SKM-1 (cell line): ENCODE data around the gene DOCK1.
"Not testable (repeated sequence)": the region's sequence is repeated elsewhere in the genome, so short reads cannot be mapped to it uniquely, and the experiment has no call there.

Source experiments
- DNase-seq: peaks from one replicate; lab custom pipeline; 2025; ENCODE audit not compliant: unreplicated experiment; lab: John Stamatoyannopoulos, UW

The DOCK1 gene

DNA sequence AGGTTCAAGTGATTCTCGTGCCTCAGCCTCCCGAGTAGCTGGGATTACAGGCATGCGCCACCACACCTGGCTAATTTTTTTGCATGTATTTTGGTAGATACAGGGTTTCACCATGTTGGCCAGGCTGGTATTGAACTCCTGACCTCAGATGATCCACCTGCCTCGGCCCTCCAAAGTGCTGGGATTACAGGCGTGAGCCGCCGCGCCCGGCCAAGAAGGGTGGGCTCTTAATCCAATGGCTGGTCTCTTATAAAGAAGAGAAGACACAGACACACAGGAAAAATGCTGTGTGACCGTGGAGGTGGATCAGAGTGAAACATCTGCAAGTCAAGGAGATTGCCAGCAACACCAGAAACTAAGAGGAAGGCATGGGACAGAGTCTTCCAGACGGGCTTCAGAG, 394.0 kb downstream of the DOCK1 start:
- not testable (repeated sequence) for DNase-seq

DNA sequence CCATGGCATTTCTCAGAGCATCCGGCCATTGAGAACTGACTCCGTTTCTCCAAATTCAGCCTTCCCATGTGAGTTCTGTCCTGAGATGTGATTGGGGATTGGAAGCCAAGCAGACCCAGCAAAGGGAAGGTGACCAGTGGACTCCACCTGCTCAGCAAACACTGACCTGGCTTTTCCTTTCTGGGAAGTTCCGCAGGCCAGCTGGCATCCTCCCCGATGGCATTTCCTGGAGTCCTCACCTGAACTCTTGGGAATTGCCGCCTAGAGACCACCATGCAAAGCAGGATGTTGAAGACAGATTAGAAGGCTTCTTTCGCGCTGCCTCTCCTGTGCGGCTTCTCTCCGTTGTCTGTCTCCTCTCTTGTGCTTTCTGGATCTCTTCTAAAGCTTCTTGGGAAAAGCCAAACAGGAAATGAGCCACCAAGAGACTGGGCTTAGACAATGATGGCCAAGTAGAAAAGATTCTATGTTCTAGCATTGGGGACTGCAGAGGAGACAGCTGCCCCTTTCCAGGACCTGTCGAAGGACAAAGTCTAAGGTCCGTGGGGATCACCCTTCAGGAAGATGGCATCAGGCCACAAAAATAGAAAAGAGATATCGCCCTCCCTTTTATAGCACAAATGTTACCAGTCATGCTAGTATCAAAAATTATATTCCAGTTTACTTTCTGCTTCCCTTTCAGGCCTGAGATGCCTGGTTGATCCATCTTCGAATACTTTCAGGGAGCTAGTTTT, 394.9 kb downstream of the DOCK1 start:
- no peak for DNase-seq

DNA sequence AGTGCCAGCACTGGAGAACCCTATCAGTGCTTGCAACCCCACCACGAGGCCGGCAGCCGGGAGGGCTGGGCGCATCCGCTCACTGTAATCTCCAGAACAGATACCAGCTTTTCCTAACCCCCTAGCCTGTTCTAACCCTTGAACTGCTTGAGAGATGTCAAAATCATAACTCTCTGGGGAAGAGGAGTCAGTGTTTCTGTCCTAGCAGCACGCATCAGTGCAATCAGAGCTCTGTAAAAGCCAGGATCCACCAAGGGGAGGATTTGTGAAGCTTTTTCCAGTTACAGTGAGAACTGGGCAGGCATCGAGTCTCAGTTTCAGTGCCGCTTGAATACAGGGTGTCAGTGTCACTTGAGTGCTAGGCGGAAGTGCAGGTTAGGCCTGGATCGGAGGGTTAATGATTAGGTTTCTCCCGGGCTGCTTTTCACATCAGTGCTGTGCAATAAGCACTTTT, 395.7 kb downstream of the DOCK1 start:
- no peak for DNase-seq

DNA sequence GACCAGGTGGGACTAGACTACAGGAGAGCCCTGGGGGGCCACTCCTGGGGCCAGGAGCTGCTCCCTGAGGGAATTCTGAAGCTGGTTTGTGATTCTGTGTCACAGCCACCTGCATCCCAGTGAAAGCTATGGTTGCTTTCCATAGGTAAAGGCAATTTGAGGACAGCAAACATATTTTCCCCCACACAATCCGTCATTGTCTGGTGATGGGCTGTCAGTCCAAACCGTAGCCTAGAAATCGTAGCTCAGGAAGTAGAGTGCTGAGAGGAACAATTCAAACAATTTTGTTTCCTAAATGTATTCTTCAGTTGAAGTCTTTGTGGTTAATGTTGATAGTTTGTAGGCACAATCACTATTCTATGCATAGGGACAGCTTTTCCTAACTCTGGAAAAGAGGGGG, 397.1 kb downstream of the DOCK1 start:
- DNase-seq = no peak

DNA sequence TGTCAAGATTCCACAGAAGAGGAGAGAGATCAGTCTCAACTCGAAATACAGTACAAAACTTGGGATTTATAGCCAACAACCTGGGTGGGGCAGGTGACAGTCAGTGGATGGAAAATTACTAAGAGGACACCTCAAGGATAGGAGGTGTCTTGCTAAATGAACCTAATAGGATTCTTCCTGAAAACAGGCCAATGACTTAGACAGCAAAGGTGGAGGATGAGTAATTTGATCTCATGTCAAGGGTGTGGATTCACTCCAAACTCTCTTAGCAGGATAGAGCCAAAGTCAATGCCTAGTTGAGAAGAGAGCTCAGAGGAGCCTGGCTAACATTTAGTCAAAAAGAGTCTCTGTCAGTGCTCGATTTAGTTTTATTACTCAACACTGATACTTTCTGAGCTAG, 397.9 kb downstream of the DOCK1 start:
- DNase-seq = no peak

DNA sequence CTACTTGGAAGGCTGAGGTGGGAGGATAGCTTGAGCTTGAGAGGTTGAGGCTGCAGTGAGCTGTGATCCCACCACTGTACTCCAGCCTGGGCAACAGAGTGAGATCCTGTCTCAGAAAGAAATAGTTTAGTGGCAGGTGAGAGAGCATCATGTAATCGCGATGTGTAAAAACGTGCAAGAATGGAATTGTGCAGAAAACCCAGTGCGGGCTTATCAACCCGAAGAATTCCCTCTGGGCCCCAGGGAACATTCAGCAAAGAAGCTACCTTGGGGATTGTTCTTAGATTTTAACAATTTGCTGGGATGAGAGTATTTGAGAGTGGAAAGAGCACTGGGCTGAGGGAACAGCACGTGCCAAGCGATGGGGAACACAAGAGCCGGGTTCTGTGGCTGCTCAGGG, 398.5 kb downstream of the DOCK1 start:
- no peak for DNase-seq

DNA sequence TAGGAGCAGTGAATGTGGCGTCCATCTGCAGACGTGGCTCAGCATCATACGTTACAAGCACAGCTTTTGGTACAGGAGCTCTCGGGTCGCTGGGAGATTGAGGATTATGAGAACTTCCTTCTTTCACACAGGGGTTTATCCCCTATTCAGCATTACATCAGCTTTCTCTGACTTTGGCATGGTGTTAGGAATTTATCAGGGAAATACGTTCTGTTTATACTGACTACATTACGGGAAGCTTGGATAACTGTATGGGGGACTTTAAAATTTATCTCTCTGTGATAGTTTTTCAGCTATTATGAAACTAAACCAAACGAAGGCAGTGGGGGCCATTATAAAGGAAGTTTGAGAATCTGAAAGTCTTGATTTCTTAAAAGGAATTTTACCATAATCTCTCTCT, 401.3 kb downstream of the DOCK1 start:
- no peak for DNase-seq

DNA sequence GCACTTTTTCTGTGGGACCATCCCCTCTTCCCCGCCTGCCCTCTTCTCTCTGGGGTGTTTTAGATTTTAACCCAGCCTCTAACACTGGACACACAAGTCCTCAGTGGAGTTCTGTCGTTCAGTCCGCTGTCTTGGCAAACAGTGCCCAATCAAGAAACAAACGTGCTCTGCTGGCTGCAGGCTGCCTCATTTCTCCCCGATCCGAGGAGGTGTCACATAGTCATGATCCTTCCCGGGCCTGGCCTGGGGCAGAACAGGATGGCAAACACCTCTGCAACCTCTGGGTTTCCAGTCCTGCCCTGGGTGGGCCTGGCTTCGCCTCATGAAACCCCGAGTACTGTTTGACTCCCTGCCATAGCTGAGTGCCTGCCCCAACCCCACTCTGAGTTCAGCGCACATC, 402.1 kb downstream of the DOCK1 start:
- DNase-seq = no peak

DNA sequence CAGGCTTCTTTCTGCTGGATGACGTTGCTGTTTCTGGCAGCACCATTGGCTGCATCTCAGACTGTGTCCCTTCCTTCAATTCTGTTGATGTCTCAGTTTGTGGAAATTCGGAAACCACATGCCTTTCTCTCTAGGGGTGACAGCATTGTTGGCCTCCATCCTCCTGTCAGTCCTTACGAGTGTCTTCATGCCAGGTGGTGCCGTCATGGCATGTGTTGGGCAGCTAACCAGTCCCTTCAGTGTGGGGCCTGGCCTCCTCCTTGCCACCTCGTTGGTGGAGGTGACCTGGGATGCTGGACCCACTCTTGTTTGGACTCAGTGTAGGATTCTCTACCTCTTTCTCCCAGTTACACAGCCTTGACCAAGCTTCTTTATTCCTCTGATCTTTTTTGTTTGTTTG, 402.8 kb downstream of the DOCK1 start:
- DNase-seq = no peak

DNA sequence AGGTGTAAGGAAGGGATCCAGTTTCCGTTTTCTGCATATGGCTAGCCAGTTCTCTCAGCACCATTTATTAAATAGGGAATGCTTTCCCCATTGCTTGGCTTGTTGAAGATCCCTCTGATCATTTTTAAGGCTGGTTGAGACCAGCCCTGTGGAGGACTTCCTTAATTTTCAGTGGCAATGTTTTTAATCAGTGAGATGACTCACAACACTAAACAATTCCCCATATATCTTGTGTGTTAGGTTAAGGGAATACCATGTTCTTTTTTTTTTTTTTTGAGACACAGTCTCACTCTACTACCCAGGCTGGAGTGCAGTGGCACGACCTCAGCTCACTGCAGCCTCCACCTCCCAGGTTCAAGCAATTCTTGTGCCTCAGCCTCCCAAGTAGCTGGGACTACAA, 404.4 kb downstream of the DOCK1 start:
- not testable (repeated sequence) for DNase-seq

DNA sequence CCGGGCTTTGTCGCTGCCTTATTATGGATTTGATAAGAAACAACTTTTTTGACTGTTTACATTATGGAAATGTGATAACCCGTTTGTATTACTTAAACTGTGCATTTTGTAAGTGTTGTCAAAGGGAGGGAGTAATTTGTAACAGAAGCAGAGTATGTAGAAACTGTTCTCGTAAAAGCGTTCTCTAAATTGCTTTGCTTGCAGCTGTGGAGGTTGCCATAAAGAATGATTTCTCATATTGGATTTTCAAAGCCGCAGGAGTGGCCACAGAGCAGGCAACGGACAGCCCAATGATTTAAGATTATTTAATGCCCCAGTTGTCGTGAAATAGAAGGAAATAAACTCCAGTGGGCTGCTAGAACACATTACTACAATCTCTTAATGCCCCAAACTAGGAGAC, 405.2 kb downstream of the DOCK1 start:
- no peak for DNase-seq

DNA sequence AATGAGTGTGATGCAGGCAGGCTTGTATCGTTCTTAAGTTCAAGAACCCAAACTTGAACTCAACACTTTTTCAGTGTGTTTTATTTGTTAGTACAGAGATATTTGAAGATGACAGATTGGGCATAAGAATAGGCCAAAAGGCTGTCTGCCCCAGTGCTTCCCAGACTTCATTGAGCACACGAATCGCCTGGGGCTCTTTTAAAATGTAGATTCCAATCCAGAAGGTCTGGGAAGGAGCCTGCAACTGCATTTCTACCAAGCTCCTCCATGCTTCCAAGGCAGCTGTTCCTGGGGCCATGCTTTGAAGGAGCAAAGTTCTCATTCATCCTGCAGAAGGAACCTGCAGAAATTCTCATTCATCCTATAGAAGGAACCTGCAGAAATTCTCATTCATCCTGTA, 405.7 kb downstream of the DOCK1 start:
- no peak for DNase-seq

DNA sequence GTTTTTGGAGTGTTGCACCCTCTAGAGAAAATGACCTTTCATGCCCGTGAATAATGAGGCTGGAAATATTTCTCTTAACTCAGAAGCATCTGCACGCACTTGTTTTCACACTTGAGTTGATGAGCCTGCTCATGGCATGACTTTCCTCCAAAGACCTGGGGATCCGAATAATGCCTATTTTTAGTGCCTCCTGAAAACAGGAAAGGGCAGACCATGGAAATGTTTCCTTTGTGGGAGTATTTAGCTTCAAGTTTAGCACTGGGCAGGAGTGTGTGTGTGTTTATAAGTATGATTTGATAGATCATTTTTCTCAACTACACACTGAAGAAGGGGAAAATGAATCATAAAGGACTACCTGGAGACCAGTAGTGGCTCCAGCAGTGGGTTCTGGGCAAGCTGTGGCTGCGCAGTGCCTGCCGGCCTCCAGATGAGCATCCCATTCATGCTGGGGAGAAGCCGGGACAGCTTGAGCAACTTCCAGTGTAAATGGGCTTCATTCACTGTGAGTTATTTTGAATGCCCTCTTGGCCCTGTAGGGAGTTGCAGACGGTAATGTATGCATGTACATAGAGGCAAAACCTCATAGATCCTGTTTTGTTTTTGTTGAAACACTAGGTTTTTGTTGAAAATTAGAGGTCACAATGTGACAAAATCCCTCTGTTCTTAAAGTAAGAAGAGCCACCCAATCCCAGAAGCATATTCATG, 408.9 kb downstream of the DOCK1 start:
- no peak for DNase-seq

DNA sequence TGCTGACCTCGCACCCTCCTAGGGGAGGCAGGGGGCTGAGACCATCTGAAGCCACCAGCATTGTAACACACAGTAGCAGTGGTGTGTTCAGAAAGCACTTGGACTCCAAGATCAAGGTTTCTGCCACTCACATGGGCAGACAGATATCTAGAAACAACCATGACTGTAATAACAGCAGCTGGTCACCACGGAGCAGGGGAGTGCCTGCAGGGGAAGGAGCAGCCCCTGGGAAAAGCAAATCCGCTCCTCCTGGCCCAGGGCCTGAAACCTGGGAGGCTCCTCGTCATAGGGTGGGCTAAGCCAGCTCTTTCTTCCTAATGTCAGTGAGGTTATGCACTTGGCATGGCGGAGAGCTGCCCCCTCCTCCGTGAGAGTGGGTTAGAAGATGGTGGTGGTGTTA, 409.6 kb downstream of the DOCK1 start:
- DNase-seq = no peak

DNA sequence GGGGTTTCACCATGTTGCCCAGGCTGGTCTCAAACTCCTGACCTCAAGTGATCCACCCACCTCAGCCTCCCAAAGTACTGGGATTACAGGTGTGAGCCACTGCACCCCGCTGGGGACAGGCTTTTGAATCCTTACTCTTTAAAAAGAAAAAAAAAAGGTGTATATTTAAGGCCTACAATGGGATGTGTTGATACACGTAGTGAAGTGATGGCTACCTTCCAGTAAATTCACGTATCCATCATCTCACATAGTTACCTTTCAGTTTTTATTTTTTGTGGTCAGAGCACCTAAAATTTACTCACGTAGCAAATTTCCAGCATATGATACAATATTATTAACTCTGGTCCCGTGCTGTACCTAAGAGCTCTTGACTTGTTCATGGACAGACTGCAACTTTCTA, 410.7 kb downstream of the DOCK1 start:
- DNase-seq = no peak

DNA sequence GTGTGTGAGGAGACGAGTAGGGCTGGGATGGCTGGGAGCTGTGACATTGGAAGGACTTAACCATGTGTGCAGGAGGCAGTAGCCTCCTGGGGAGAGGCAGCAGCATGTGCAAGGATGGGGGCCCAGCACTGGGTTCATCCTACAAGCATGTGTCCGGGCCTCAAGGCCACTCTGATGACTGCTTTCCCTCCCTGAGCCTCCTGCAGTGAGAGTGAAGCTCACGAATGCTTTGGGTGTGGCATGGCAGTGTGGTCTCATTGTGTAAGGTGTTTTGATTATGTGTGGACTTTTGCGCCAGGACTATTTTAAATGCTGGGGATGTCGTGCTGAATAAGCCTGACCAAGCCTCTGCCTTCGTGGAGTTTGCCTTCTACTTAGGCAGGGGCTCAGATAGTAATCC, 413.2 kb downstream of the DOCK1 start:
- no peak for DNase-seq

DNA sequence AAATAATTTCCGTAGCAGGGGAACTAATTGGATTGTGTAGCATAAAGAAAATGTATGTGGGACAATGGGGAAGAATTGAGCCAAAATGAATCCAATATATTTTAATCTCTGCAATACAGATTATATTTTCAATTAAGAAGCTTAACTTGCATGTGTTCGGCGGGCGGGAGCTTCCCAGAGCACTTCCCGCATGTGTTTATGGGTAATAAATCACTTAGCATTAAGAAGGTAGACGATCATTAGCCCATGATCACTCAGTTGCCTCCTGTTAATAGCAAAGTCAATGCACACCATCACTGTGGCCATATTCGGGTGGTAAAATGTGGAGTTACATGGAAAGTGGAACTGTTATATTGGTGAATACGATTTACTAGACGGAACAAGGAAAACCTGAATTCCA, 414.0 kb downstream of the DOCK1 start:
- no peak for DNase-seq

DNA sequence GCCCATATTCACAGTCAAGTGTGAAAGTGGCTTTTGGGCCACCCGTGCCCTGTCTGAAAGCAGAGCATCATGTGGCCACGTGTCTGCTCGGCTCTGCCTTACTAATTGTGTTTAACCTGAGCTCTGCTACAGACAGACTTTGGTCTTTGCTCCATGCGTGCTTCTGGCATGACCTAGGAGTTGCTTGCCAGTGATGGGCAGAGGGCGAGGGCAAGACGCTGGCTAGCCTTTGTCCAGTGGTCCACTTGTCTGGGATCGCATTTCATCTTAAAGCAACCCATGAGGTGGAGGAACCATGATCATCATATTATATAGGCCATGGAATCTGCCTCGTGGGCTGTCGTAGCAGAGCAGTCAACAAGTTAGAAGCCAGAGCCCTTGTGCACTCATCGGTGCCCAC, 414.5 kb downstream of the DOCK1 start:
- DNase-seq = no peak

DNA sequence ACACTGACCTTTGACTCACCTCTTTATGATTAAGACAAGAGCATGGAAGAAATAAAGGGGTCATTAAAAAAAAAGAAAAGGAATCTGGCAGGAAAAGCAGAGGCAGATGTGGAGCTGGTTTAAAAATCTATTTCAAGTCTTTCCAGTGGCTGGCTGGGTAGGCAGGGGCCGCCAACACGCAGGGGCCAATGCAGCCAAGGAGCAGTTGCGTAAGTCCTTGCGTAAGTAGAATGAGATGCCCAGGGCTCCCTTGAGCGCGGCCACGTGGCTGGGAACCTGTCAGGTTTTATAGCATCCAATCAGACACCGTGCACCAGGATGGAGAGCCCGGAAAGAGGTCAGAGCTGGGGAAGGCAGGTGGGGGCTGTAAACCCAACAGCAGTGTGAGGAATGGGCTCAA, 414.9 kb downstream of the DOCK1 start:
- DNase-seq = no peak

DNA sequence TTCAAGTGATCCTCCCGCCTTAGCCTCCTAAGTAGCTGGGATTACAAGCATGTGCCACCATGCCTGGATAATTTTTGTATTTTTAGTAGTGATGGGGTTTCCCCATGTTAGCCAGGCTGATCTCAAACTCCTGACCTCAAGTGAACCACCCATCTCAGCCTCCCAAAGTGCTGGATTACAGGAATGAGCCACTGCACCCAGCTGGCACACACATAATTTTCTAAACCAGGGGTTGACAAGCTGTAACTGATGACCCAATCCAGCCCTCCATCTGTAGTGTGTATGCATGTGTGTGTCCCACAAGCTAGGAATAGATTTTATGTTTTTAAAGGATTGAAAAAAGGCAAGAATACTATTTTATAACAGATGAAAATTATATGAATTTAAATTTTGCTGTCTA, 417.1 kb downstream of the DOCK1 start:
- DNase-seq = no peak

DNA sequence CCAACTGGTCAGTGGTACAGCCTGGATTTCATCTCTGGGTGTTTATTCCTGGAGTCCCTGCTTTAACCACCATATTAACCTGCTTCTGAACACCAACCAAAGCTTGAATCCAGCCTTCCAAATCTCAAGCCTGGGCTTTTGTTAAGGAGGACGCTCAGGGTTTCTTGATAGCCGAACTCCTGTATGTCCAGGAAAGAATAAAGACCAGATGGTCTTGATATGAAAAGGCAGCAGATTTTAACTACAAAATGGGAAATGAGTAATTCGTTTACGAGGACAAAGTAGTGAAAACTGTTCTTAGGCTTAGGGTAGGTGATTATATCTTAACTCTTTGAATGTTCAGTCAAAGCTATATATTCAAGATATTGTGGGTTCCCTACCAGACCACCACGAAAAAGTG, 420.3 kb downstream of the DOCK1 start:
- DNase-seq = no peak

DNA sequence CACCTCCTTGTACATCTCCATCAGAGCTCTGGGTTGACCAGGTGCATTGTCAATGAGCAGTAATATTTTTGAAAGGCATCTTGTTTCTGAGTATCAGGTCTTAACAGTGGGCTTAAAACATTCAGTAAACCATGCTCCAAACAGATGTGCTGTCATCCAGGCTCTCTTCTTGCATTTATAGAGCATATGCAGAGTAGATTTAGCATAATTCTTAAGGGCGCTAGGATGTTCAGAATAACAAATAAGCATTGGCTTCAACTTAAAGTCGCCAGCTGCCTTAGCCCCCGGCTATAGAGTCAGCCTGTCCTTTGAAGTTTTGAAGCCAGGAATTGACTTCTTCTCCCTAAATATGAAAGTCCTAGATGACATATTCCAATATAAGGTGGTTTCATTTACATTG, 421.7 kb downstream of the DOCK1 start:
- DNase-seq = no peak

DNA sequence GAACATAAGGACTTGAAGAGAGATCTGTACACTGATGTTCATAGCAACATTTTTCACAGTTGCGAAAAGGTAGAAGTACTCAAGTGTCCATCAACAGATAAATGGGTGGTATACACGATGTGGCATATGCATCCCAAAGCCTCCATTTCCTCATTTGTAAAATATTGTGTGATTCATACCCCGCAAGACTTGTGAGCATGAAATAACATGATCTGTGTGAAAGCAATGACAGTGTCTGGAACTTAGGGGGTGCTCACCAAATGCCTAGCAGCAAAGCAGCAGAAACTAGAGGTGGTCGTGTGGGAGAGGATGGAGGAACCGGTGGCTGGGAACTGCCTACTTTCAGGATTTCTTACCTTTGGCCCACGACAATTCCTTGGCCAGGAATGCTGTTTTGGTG, 426.5 kb downstream of the DOCK1 start:
- DNase-seq = no peak
